SU-DHL-6 (cell line): ENCODE measurements around the gene CCR2.

Experiments
- CTCF ChIP-seq: fragments of 200-600 bp; sonication (generic); IDR thresholded peaks from one replicate; pipeline ENCODE4 v1.5.1; 2017; ENCODE audit warnings: antibody characterized with exemption, mild to moderate bottlenecking, low read length, moderate library complexity; ENCODE audit not compliant: insufficient read depth, poor library complexity, severe bottlenecking
- EZH2phosphoT487 ChIP-seq: fragments of 200-600 bp; sonication (generic), shearing (Covaris generic); conservative IDR thresholded peaks from 2 replicates; pipeline ENCODE4 v1.6.1; 2018; ENCODE audit warnings: mild to moderate bottlenecking, antibody characterized with exemption, low read length, moderate library complexity, mixed read lengths

- TF ChIP-seq CTCF (no peak), EZH2phosphoT487 (no peak)
Measured at GRCh38 chr3:46367811-46368210, 13.9 kb downstream of the CCR2 start.
